GM15510 (cell line): ENCODE results near the gene ATP10A.

Experiments used
- POLR2A ChIP-seq: IDR thresholded peaks from 3 replicates; pipeline ENCODE4 v1.6.1; 2011; ENCODE audit warnings: borderline replicate concordance; ENCODE audit not compliant: insufficient read length; ENCODE audit errors: extremely low read depth

Gene ATP10A

DNA sequence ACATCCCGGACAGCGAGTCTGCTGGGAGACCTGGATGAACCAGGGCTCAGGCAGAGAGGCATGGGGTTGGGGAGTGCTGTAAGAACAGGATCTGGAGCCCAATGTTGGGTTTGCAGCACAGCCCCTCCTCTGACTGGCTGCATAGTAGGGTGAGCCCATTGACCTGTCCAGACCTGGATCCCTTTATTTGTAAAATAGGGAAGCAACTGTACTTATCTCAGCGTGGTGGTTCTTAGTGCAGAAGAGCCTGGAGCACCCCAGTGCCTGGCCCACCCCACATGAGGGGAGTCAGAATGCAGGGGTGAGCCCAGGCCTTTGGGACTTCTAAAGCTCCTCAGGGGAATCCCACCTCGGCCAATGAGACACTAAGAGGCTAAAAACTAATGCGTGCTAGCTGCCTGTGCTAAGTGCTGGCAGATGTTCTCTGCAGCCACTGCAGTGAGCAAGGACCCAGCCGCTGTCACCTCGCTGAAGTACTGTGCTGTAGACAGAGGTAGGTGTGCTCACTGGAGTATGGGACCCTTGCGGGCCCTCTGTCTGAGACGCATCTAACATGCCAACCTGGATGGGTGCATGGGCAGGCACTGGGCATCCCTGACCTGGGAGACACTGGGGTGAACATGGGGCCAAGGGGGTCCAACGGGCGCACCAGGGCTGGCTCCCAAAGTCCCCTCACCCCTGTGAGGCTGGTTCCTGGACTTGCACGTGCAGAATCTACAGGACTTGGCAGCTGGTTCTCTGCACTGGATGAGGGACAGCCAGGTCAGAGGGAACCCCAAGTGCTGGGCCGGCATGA, 95.6 kb downstream of the ATP10A start:
- no peak for TF ChIP-seq POLR2A

DNA sequence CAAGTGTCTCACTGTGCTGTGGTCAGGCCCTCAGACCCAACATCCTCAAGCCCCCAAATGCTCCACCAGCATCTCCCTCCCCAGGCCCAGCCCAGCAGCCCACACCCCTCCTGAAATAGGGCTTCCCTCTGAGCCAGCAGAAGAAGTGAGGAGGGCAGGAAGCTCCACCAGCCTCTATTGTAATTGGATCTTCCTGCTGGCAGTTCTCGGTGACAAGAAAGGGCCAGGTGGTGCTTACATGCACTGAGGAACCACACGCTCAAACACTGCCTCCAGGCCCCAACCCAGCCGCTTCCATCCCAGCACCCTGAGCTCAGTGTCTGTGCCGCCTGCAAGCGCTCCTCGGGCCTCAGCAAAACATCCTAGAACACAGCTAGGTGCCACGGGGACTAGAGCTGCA, 96.7 kb downstream of the ATP10A start:
- TF ChIP-seq POLR2A, result no peak

DNA sequence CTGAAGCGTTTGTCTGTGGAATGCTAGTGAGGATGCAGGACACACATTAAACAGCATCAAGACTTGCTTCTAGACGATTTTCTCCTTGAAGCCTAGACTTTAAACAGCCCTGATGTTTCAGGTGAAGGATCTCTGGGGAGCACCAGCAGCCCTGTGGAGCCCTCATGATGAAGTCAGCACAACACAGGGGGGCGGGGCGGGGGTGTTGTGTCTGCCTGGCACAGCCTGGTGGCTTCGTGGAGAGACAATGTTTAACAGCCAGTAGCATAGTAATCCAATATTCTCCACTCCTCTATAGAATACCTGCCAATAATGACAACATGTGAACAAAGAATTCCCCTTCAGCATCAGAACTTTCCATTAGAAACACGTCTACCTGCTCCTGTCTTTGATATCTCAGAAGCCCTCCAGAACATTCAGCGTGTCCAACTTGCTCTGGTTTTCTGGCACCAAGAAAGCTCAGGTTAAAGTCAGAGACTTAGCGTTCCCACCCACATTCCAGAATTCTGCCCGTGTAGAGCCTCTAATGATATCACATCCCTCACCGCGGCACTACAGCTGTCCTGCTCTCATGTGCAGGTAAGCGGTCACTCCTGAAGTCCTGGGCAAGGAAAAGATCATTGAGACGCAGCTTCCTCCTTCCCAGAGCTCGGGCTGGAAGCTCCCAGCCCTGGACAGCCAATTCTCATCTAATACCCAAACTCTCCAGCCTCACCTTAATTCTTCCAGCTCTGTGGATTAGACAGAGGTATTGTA, 98.0 kb downstream of the ATP10A start:
- TF ChIP-seq POLR2A, result no peak

DNA sequence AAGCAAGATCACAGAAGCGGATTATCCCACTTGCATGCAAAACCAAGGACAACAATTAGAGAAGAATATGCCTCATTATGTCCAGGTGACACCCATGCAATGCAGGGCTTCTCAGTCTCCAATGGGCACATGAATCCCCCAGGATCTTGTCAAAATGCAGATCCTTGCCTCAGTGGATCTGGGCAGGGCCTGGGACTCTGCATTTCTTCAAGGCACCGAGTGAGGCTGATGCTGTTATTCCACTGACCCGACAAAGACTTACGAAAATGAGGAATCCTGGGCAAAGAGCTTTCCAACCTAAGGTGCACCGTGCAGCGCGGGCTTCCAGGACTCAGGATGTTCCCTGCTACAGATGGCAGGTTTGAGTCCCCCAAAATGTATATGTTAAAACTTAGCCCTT, 99.2 kb downstream of the ATP10A start:
- no peak for TF ChIP-seq POLR2A

DNA sequence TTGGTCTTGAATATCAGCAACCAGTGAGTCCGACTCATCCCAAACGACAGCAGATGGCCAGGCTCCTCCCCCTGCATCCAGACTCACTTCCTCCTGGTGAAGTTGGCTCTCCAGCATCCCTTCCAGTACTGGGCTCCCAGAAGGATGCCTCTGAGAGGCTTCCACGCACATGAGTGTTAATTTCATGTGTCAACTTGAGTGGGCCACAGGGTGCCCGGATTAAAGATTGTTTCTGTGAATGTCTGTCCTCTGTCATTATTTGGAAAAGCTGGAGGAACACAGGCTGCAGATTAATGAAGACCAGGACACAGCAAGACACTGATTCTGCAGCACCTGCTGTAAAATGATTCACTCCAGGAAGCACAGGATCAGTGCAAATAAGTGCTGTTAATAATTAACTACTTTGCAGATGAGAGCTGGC, 99.8 kb downstream of the ATP10A start:
- TF ChIP-seq POLR2A, result no peak

DNA sequence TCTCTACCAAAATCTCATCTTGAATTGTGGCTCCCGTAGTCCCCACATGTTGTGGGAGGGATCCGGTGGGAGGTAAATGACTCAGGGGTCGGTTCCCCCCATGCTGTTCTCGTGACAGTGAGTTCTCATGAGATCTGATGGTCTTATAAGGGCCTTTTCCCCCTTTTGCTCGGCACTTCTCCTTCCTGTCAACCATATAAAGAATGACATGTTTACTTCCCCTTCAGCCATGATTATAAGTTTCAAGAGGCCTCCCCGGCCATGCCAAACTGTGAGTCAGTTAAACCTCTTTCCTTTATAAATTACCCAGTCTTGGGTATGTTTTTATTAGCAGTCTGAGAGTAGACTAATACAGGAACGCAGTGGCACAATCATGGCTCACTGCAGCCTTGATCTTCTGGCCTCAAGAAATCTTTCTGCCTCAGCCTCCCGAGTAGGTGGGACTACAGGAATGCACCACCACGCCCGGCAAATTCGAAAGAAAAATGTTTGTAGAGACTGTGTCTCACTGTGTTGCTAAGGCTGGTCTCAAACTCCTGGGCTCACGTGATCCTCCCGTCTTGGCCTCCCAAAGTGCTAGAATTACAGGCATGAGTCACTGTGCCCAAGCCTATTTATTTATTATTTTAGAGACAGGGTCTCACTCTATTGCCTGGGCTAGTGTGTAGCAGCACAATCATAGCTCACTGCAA, 101.0 kb downstream of the ATP10A start:
- no peak for TF ChIP-seq POLR2A

DNA sequence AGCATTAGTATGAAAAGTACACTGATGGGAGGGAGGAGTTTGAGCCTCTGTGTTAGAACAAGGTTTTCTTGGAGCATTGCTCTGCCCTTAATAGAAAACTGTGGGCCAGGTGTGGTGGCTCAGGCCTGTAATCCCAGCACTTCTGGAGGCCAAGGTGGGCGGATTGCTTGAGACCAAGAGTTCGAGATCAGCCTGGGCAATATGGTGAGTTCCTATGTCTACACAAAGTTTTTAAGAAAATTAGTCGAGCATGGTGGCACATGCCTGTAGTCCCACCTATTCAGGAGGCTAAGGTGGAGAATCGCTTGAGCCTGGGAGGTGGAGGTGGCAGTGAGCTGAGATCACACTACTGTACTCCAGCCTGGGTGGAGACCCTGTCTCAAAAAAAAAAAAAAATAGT, 103.7 kb downstream of the ATP10A start:
- TF ChIP-seq POLR2A, result no peak

DNA sequence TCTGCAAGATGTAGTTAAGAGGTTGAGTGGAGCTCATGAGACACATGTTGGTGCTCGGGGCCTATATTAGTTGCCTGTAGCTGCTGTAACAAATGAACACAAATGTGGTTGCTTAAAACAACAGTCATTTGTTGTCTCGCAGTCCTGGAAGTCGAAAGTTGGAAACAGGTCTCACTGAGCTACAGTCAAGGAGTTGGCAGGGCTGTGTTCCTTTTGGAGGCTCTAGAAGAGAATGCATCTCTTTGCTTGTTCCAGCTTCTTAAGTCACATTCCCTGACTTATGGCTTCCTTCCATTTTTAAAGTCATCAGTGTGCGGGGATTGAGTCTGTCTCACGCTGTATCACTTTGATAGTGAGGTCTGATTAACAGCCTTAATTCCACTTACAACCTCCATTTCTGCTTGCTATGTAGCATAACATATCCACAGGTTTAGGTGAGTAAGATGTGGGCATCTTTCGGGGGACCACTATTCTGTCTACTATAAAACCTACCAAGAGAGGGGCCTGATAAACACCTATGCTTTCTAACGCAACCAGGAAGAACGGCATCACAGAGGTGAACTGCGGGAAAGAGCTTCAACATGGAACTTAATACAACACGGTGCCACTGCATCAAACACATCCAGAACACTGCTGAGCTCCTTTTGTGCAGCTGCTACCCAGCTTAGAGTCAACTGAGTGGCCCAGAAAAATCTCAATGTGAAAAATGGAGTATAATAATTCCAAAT, 119.4 kb downstream of the ATP10A start:
- TF ChIP-seq POLR2A, result no peak

DNA sequence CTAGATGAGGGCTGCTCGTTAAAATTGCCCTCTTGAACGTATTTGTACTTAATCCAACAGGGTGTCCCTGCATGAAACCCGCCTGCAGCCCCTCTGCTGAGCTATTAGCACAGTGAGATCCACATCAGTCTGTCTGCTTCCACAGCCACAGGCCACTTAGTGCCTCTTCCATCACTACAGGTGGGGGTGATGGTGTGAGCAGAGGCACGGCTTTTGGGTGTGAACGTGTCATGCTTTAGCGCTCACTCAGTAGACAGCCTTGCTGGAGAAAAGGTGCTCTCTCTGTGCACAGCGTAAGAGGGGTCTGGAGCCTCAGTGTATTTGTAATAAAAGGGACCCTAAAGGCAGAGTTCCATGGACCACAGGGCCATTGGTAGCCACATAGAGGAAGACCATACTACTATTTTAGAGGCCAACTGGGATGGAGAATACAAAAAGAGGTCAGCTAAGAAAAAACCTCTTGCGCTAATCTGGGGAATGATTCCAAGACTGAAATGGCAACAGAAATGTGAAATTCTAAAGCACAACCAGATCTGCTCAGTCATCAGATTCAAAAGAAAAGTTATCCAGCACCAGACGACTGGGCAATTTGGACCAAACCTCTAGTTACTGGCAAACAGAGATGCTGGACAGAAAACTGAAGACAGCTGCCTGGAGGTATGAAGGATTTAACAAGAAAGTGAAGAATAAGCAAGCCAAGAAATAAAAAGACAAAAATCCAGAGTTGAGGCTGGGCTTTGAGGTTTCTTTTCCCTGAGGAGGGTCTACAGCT, 120.2 kb downstream of the ATP10A start:
- TF ChIP-seq POLR2A, result no peak

DNA sequence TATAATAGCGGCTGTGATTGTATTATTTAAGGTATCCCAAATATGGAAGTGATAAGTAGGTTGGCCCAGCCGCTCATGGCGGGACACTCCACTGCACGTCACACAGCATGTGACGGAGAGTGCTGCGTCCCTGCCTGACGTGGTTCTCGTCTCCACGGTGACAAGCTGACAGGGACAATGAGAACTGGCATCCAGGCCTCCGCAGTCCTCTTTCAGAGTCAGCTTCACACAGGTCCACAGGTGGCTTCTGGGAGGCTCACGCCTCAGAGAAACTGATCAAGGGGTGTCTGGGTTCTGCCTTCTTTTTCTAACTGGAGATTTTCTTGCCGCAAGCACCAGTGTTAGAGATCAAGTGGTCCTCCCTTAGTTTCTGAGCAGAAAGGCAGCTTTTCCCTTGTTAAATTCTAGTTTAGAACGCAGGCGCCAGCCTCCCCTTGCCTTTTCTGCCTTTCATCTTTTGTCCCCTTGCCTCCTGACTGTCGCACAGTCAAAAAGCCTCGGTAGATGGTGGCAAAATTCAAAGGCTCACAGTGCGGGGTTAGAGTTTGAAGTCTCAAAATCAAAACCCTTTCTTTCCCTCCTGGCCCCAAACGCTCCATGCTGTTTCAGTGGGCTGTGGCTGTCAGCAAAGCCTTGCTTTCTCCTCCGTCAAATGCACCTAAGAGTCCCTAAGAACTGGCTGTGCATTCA, 120.9 kb downstream of the ATP10A start:
- TF ChIP-seq POLR2A, result no peak

DNA sequence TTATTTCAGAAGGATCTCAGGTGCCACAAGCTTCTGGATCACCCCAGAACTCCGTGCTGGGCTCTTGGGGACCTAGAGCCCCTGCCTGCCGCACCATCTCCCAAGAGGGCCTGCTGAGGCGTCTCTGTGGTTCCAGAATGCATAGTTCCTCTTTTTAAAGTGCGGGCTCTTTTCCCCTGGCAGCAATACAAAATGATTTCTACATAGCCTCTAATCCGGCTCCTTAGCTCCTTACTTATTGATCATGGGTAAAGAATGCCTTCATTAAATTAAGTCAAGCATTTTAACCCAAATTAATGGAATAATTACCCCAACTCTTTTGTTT, 121.9 kb downstream of the ATP10A start:
- TF ChIP-seq POLR2A, result no peak

DNA sequence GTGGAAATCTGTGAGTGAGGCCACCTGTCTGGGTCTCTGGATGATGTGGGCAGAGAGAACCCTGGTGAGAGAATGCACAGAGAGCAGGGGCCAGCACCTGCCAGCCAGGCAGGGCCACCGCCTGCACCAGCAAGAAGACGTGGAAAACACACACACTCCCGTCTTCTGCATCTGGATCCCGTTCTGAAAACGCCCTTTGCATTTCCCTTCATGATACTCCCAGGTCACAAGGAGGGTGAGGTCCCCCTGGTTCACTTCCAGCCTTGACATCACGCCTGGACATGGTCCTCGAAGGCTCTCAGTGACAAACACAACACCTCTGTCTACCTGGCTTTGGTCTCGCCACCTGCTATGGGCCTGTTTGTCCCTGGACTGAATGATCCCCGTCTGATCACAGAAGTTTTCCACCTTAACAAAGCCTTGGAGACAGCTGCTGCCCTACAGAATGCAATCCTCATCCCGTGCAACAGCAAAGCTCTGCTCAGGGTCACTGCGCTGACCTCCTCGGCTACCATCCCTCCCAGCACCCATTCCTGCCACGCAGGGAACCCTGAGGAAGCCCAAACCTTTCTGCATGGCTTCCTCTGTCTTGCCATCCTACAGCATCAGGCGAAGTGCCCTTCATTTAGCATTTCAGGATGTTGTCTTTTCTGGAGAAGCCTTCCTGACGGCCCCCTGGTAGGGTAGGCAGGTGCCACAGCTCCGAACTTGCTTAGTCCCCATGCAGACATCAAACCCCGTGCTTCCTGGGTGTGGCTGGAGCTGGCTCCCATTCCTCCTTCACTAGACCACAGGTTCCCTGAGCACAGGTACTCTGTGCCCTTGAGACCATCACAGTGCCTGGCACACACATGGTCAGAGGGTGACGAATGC, 122.5 kb downstream of the ATP10A start:
- TF ChIP-seq POLR2A, result no peak

DNA sequence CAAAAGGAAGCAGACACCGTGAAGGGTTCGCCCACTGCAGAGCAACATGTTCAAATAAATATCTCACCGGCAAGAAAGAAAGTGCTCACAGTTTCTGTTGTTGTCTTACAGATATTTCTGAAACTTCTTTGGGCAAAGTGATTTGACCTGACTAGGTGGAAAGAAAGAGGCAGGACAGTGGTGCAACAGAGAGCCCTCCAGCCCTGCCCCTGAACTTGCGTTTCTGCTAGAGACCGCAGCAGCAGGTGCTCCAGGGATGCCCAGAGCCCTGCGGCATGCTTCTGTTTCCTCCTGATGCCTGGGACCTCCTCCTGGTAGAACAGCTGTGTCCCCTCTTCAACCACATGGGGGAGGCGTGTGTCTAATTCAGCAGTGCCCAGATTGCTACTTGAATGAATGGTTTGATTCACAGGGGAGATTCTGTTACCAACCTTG, 123.4 kb downstream of the ATP10A start:
- TF ChIP-seq POLR2A, result no peak
